Kidney (tissue), 14 donors: ENCODE results near the gene ARID3B. TPM values are rescaled to one million over a fixed set of nuclear protein-coding genes. Genes with fewer than 3 reads are reported as not detected.

Experiments
- DNase-seq, 5 donors: peaks; one replicate each; pipeline ENCODE4 v3.0.0-alpha.2; 2013 to 2020
- FAIRE-seq: peaks from 2 replicates; lab custom pipeline; 2012; peaks lifted over from hg19 to GRCh38; lab: Jason Lieb, UNC
- H3K27ac ChIP-seq, 2 donors: one replicate each; pipeline ENCODE4 v1.7.0; 2013; ENCODE audit warnings: low read depth in 2 of 2, low read length in 2 of 2, inconsistent platforms in 1 of 2
- H3K27me3 ChIP-seq: one replicate; pipeline ENCODE4 v1.7.1; 2013; ENCODE audit warnings: low read length, inconsistent platforms; ENCODE audit not compliant: control insufficient read depth, insufficient read depth
- H3K36me3 ChIP-seq, 3 donors: one replicate each; pipeline versions ENCODE4 v1.7.0 to v1.7.1; 2013; ENCODE audit warnings: low read length in 3 of 3, control low read depth in 1 of 3, inconsistent platforms in 1 of 3; ENCODE audit not compliant: insufficient read depth in 3 of 3, control insufficient read depth in 2 of 3
- H3K4me1 ChIP-seq, 3 donors: one replicate each; pipeline versions ENCODE4 v1.7.0 to v1.7.1; 2013; ENCODE audit warnings: low read length in 3 of 3, inconsistent platforms in 1 of 3, low read depth in 1 of 3; ENCODE audit not compliant: control insufficient read depth in 2 of 3, insufficient read depth in 2 of 3
- H3K4me3 ChIP-seq, 3 donors: one replicate each; pipeline versions ENCODE4 v1.7.0 to v1.8.1; 2013; ENCODE audit warnings: low read length in 3 of 3, control low read depth in 1 of 3, inconsistent platforms in 1 of 3
- H3K9ac ChIP-seq, 3 donors: one replicate each; pipeline versions ENCODE4 v1.7.0 to v1.7.1; 2013; ENCODE audit warnings: low read length in 3 of 3, control low read depth in 1 of 3, inconsistent platforms in 1 of 3
- H3K9me3 ChIP-seq, 3 donors: one replicate each; pipeline versions ENCODE4 v1.7.0 to v1.7.1; 2013; ENCODE audit warnings: low read length in 3 of 3, control low read depth in 1 of 3, inconsistent platforms in 1 of 3; ENCODE audit not compliant: control insufficient read depth in 2 of 3, insufficient read depth in 1 of 3
- CTCF ChIP-seq: IDR thresholded peaks from 3 replicates; pipeline ENCODE4 v1.5.1; 2012; ENCODE audit warnings: mild to moderate bottlenecking, moderate library complexity, borderline replicate concordance; ENCODE audit not compliant: insufficient read depth; ENCODE audit errors: extremely low read depth
- intact Hi-C: fragments of 100-400 bp; cut with DNase I; formaldehyde crosslinking; loops from one replicate; pipeline ENCODE4 v1.11.1; 2022
- polyA plus RNA-seq: library from polyadenylated mRNA; stranded (reverse); fragments of 350-450 nt; fragmentation: Illumina TruSeq; extraction: RNeasy Lipid Tissue Mini Kit (QIAGEN cat#74804); gene quantifications from one replicate; pipeline ENCODE4 v1.2.3, GENCODE V29; 2014; ENCODE audit warnings: low read depth, low replicate concordance; ENCODE audit not compliant: insufficient read depth
- total RNA-seq: library from RNA; stranded (reverse); fragmentation: NEBNext Ultra II Directional; extraction: Animal tissue kit (Norgen Biotek cat#: 25700); gene quantifications from one replicate; pipeline ENCODE4 v1.2.1, GENCODE V29; 2021
- donor health status: control.
- donor health status: control.
- donor health status: control.
- donor health status: control.
- donor health status: control.
- donor health status: DM: yes; HTN: yes; CAD: no.
- donor health status: Normal renal cell carcinoma (clear cell type).

ARID3B gene
- total and polyA plus RNA-seq, 2 donors from 2014 or later, result 2.3 to 6.2 TPM

- TF ChIP-seq CTCF, result no peak
- peak overlapping the region in 1 of 3 donors; percentile 1 for H3K9ac ChIP-seq
- DNase-seq, result peak in 3 of 5 donors; percentile 26 to 74 (median 67)
- intact Hi-C loops, result no loop called here
- H3K4me1 ChIP-seq, result peaks cover 0 to 18% (median 12%) of the 10 kb centered on the region in 3 donors
- H3K4me3 ChIP-seq, result no peak overlapping the region
- no peak for FAIRE-seq
- H3K36me3 ChIP-seq, result peaks cover 5 to 12% (median 10%) of the 10 kb centered on the region in 3 donors
- H3K27me3 ChIP-seq, result no peaks in the 10 kb centered on the region
- no peaks in the 10 kb centered on the region for H3K9me3 ChIP-seq
- H3K27ac ChIP-seq, result peak overlapping the region in 1 of 2 donors; percentile 54
Measured at GRCh38 chr15:74642348-74642733, 101.3 kb downstream of the ARID3B start.

GRCh38 chr15:74642734-74643664 lies 102.0 kb downstream of the ARID3B start:
- intact Hi-C loops, result no loop called here
- Histone ChIP-seq H3K4me1 (peaks cover 0 to 20% (median 12%) of the 10 kb centered on the region in 3 donors), H3K27ac (peak overlapping the region in 1 of 2 donors; percentile 54), H3K27me3 (no peaks in the 10 kb centered on the region), H3K9me3 (no peaks in the 10 kb centered on the region), H3K9ac (no peak overlapping the region), H3K36me3 (peaks cover 5 to 10% (median 6%) of the 10 kb centered on the region in 3 donors), H3K4me3 (no peak overlapping the region)
- DNase-seq (no peak), FAIRE-seq (no peak)
- no peak for TF ChIP-seq CTCF

GRCh38 chr15:74643665-74644204 lies 102.7 kb downstream of the ARID3B start:
- no peak for FAIRE-seq
- Histone ChIP-seq H3K27me3 (no peaks in the 10 kb centered on the region), H3K4me1 (peaks cover 0 to 20% (median 12%) of the 10 kb centered on the region in 3 donors), H3K4me3 (no peak overlapping the region), H3K36me3 (peaks cover 5 to 8% (median 6%) of the 10 kb centered on the region in 3 donors), H3K27ac (peak overlapping the region in 1 of 2 donors; percentile 40), H3K9me3 (no peaks in the 10 kb centered on the region), H3K9ac (no peak overlapping the region)
- TF ChIP-seq CTCF, result no peak
- intact Hi-C loops, result no loop called here
- no peak for DNase-seq
